GM23338 (cell line): ENCODE measurements around the gene CACHD1. TPM values are rescaled to one million over a fixed set of nuclear protein-coding genes. Genes with fewer than 3 reads are reported as not detected.

ENCODE experiments used
- ATAC-seq: fragments of 200-7000 bp; cut with Tn5 transposase; 3 replicates; pipeline ENCODE4 v1.9.1; 2020
- DNase-seq: peaks from one replicate; pipeline ENCODE4 v3.0.0-alpha.2; 2015; ENCODE audit warnings: low spot score
- H2AFZ ChIP-seq: fragments of 200-600 bp; sonication (generic); 2 replicates; pipeline ENCODE4 v1.8.0; 2016; ENCODE audit warnings: antibody characterized with exemption, mild to moderate bottlenecking, moderate library complexity
- H3F3A ChIP-seq: fragments of 200-600 bp; sonication (generic); replicated peaks from 2 replicates; pipeline ENCODE4 v1.8.0; 2017; ENCODE audit warnings: antibody characterized with exemption, mixed run types, low read depth
- H3K27ac ChIP-seq: fragments of 200-600 bp; sonication (generic); 2 replicates; pipeline ENCODE4 v1.6.1; 2016; ENCODE audit warnings: low read depth
- H3K27me3 ChIP-seq: fragments of 200-600 bp; sonication (generic); 2 replicates; pipeline ENCODE4 v1.8.0; 2016; ENCODE audit warnings: mild to moderate bottlenecking, mixed run types, moderate library complexity; ENCODE audit not compliant: insufficient read depth
- H3K36me3 ChIP-seq: fragments of 200-600 bp; sonication (generic); 2 replicates; pipeline ENCODE4 v1.8.0; 2016; ENCODE audit warnings: mild to moderate bottlenecking; ENCODE audit not compliant: insufficient read depth
- H3K4me1 ChIP-seq: fragments of 200-600 bp; sonication (generic); 2 replicates; pipeline ENCODE4 v1.8.0; 2016; ENCODE audit warnings: mild to moderate bottlenecking, moderate library complexity; ENCODE audit not compliant: insufficient read depth
- H3K4me2 ChIP-seq: fragments of 200-600 bp; sonication (generic); 2 replicates; pipeline ENCODE4 v1.7.1; 2017; ENCODE audit warnings: mixed run types
- H3K4me3 ChIP-seq: fragments of 200-600 bp; sonication (generic); 2 replicates; pipeline ENCODE4 v1.6.1; 2016; ENCODE audit warnings: mixed run types
- H3K79me2 ChIP-seq: fragments of 200-600 bp; sonication (generic); replicated peaks from 2 replicates; pipeline ENCODE4 v1.8.0; 2017; ENCODE audit warnings: mild to moderate bottlenecking; ENCODE audit not compliant: insufficient read depth
- H3K9me2 ChIP-seq: fragments of 200-600 bp; sonication (generic); 2 replicates; pipeline ENCODE4 v1.8.0; 2017; ENCODE audit not compliant: insufficient read depth
- H4K20me1 ChIP-seq: fragments of 200-600 bp; sonication (generic); replicated peaks from 2 replicates; pipeline ENCODE4 v1.8.0; 2017; ENCODE audit warnings: mild to moderate bottlenecking; ENCODE audit not compliant: insufficient read depth
- H3K27ac Mint-ChIP-seq: 2 replicates; pipeline ENCODE4 v1.8.0; 2020; ENCODE audit warnings: inconsistent platforms, mild to moderate bottlenecking, moderate library complexity, mixed read lengths
- H3K27me3 Mint-ChIP-seq: 3 replicates; pipeline ENCODE4 v1.8.0; 2022; ENCODE audit warnings: low read depth, mild to moderate bottlenecking, moderate library complexity, mixed read lengths, inconsistent platforms; ENCODE audit not compliant: insufficient read depth, poor library complexity
- H3K36me3 Mint-ChIP-seq: 3 replicates; pipeline ENCODE4 v1.8.0; 2021; ENCODE audit warnings: low read depth, mild to moderate bottlenecking, inconsistent platforms, moderate library complexity, mixed read lengths
- H3K4me1 Mint-ChIP-seq: 3 replicates; pipeline ENCODE4 v1.8.0; 2020; ENCODE audit warnings: mild to moderate bottlenecking, inconsistent platforms, mixed read lengths
- H3K4me3 Mint-ChIP-seq: 3 replicates; pipeline ENCODE4 v1.8.0; 2021; ENCODE audit warnings: moderate library complexity, mild to moderate bottlenecking, inconsistent platforms, mixed read lengths
- H3K9me3 Mint-ChIP-seq: 3 replicates; pipeline ENCODE4 v1.8.0; 2020; ENCODE audit warnings: moderate library complexity, mild to moderate bottlenecking, inconsistent platforms, mixed read lengths
- CREB1 ChIP-seq: fragments of 250-450 bp; sonication (Bioruptor Pico); IDR thresholded peaks from 2 replicates; pipeline ENCODE4 v1.5.0; 2020; ENCODE audit warnings: low read depth, mild to moderate bottlenecking, moderate library complexity
- NANOG ChIP-seq: IDR thresholded peaks from 2 replicates; pipeline ENCODE4 v1.6.1; 2016; ENCODE audit warnings: antibody characterized with exemption, borderline replicate concordance
- POLR2AphosphoS5 ChIP-seq: IDR thresholded peaks from 2 replicates; pipeline ENCODE4 v1.6.1; 2016; ENCODE audit warnings: antibody characterized with exemption, low read depth
- REST ChIP-seq: IDR thresholded peaks from one replicate; pipeline ENCODE4 v1.6.1; 2018; ENCODE audit warnings: antibody characterized with exemption; ENCODE audit not compliant: unreplicated experiment
- ZNF331 ChIP-seq: fragments of 250-450 bp; sonication (Bioruptor Pico); IDR thresholded peaks from 2 replicates; pipeline ENCODE4 v1.5.0; 2020; ENCODE audit warnings: low read depth, mild to moderate bottlenecking, moderate library complexity
- polyA plus RNA-seq: library from polyadenylated mRNA; unstranded; fragments of >200 nt; fragmentation: Nextera tagmentation; extraction: Ambion mirVana; gene quantifications from 2 replicates; pipeline ENCODE4 v1.2.1, GENCODE V29; 2016
- total RNA-seq: library from RNA; depleted of rRNA; stranded (reverse); fragments of >200 nt; shearing (Covaris generic); gene quantifications from 2 replicates; pipeline ENCODE4 v1.2.3, GENCODE V29; 2014
- TF ChIP-seq, protein P1 (sequence below): fragments of 250-450 bp; sonication (Bioruptor Pico); IDR thresholded peaks from 2 replicates; pipeline ENCODE4 v1.5.0; 2020; ENCODE audit warnings: mild to moderate bottlenecking, moderate library complexity
- TF ChIP-seq, protein P2 (sequence below), 2 experiments: fragments of 200-600 bp in 1 of 2; sonication (generic) in 1 of 2; conservative IDR thresholded peaks; 2 replicates each; pipeline versions ENCODE4 v1.5.1 to v1.6.1; 2016 to 2017; ENCODE audit warnings: antibody characterized with exemption in 2 of 2, low read depth in 2 of 2, mild to moderate bottlenecking in 2 of 2, moderate library complexity in 1 of 2

CACHD1 gene
- total and polyA plus RNA-seq, 2 experiments from 2014 or later, result 12.6 to 43.7 TPM

DNA sequence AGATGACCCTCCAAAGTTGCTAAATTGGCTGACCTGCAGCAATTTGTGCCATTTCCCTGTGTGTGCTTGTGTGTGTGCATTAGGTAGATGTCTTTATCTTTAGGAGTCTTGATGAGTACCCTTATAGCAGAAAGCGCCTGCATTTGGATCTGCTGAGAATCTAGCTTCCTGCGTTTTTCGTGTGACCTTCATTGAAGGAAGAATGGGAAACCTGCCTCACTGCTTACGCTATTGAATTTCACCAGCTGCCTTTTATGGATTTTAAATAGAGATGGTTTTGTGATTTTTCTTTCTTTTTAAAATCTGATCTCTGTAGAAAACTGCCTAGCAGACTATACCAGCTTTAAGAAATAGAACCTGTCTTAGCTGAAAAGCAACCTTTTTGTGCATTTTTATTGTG is 124.5 kb downstream of the CACHD1 start (continued):
- TF ChIP-seq, protein P1, sequence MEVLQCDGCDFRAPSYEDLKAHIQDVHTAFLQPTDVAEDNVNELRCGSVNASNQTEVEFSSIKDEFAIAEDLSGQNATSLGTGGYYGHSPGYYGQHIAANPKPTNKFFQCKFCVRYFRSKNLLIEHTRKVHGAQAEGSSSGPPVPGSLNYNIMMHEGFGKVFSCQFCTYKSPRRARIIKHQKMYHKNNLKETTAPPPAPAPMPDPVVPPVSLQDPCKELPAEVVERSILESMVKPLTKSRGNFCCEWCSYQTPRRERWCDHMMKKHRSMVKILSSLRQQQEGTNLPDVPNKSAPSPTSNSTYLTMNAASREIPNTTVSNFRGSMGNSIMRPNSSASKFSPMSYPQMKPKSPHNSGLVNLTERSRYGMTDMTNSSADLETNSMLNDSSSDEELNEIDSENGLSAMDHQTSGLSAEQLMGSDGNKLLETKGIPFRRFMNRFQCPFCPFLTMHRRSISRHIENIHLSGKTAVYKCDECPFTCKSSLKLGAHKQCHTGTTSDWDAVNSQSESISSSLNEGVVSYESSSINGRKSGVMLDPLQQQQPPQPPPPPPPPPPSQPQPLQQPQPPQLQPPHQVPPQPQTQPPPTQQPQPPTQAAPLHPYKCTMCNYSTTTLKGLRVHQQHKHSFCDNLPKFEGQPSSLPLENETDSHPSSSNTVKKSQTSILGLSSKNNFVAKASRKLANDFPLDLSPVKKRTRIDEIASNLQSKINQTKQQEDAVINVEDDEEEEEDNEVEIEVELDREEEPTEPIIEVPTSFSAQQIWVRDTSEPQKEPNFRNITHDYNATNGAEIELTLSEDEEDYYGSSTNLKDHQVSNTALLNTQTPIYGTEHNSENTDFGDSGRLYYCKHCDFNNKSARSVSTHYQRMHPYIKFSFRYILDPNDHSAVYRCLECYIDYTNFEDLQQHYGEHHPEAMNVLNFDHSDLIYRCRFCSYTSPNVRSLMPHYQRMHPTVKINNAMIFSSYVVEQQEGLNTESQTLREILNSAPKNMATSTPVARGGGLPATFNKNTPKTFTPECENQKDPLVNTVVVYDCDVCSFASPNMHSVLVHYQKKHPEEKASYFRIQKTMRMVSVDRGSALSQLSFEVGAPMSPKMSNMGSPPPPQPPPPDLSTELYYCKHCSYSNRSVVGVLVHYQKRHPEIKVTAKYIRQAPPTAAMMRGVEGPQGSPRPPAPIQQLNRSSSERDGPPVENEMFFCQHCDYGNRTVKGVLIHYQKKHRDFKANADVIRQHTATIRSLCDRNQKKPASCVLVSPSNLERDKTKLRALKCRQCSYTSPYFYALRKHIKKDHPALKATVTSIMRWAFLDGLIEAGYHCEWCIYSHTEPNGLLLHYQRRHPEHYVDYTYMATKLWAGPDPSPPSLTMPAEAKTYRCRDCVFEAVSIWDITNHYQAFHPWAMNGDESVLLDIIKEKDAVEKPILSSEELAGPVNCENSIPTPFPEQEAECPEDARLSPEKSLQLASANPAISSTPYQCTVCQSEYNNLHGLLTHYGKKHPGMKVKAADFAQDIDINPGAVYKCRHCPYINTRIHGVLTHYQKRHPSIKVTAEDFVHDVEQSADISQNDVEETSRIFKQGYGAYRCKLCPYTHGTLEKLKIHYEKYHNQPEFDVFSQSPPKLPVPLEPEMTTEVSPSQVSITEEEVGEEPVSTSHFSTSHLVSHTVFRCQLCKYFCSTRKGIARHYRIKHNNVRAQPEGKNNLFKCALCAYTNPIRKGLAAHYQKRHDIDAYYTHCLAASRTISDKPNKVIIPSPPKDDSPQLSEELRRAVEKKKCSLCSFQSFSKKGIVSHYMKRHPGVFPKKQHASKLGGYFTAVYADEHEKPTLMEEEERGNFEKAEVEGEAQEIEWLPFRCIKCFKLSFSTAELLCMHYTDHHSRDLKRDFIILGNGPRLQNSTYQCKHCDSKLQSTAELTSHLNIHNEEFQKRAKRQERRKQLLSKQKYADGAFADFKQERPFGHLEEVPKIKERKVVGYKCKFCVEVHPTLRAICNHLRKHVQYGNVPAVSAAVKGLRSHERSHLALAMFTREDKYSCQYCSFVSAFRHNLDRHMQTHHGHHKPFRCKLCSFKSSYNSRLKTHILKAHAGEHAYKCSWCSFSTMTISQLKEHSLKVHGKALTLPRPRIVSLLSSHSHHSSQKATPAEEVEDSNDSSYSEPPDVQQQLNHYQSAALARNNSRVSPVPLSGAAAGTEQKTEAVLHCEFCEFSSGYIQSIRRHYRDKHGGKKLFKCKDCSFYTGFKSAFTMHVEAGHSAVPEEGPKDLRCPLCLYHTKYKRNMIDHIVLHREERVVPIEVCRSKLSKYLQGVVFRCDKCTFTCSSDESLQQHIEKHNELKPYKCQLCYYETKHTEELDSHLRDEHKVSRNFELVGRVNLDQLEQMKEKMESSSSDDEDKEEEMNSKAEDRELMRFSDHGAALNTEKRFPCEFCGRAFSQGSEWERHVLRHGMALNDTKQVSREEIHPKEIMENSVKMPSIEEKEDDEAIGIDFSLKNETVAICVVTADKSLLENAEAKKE (CRISPR knock-in tag), result no peak
- TF ChIP-seq REST (no peak), POLR2AphosphoS5 (no peak)

DNA sequence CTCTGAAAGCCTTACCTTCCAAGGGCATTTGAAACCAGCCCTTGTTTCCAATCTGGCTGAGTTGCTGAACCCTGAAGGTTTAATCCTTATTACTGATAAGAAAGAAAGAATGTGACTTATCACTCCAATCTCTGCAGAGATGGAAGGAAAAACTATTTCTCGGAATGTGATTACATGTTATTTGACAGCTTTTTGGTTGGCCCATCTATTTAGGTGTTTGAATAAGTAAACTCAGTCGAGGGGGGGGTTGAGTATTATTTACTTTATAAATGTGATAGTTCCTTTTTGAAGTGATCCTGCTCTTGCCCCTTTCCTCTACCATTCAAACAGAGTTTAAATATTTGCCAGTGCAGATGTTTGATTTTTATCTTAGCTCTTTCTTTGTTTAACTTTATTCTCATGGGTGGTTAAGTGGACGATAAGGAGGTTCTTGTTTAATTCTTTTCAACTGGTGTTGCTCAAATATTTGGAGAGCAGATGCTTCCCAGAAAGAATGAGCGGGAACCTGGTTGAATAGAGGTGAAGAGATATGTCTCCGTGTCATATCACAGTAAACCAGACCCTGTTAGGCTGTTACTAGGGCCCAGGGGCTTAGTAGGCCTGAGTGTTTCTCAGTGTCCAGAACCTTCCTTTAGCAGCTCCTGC is 126.1 kb downstream of the CACHD1 start:
- no peak overlapping the region for H3K4me3 ChIP-seq
- H3K27ac Mint-ChIP-seq, result no peak overlapping the region
- peaks cover 40% of the 10 kb centered on the region for H3K4me1 ChIP-seq
- peaks cover 7% of the 10 kb centered on the region for H4K20me1 ChIP-seq
- H3K79me2 ChIP-seq, result peaks cover 94% of the 10 kb centered on the region
- 0 out of 2 replicates have a peak overlapping the region, but pooled peaks have one; percentile 1 for H3K27ac ChIP-seq
- H3K4me2 ChIP-seq, result peak overlapping the region; percentile 29; the same call in 1 of the 2 replicates
- H3F3A ChIP-seq, result no peaks in the 10 kb centered on the region
- no peaks in the 10 kb centered on the region for H3K9me2 ChIP-seq
- no peaks in the 10 kb centered on the region for H3K27me3 ChIP-seq
- no peak for DNase-seq
- no peak overlapping the region for H2AFZ ChIP-seq
- no peaks in the 10 kb centered on the region for H3K36me3 ChIP-seq
- H3K4me1 Mint-ChIP-seq, result peaks cover 52% of the 10 kb centered on the region
- H3K36me3 Mint-ChIP-seq, result peaks cover 8% of the 10 kb centered on the region; the same call in 2 of the 3 replicates
- H3K9me3 Mint-ChIP-seq, result no peaks in the 10 kb centered on the region
- H3K27me3 Mint-ChIP-seq, result peaks cover 6% of the 10 kb centered on the region
- ATAC-seq, result peak; percentile 35
- no peak overlapping the region for H3K4me3 Mint-ChIP-seq
- no peak for TF ChIP-seq ZNF331 (CRISPR knock-in tag)
- no peak for TF ChIP-seq NANOG
- TF ChIP-seq, protein P2, sequence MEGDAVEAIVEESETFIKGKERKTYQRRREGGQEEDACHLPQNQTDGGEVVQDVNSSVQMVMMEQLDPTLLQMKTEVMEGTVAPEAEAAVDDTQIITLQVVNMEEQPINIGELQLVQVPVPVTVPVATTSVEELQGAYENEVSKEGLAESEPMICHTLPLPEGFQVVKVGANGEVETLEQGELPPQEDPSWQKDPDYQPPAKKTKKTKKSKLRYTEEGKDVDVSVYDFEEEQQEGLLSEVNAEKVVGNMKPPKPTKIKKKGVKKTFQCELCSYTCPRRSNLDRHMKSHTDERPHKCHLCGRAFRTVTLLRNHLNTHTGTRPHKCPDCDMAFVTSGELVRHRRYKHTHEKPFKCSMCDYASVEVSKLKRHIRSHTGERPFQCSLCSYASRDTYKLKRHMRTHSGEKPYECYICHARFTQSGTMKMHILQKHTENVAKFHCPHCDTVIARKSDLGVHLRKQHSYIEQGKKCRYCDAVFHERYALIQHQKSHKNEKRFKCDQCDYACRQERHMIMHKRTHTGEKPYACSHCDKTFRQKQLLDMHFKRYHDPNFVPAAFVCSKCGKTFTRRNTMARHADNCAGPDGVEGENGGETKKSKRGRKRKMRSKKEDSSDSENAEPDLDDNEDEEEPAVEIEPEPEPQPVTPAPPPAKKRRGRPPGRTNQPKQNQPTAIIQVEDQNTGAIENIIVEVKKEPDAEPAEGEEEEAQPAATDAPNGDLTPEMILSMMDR (conservative IDR thresholded peaks at IDR 0.05; ENCODE audit: low read depth in 2 of 2), result no peak
- TF ChIP-seq CREB1 (CRISPR knock-in tag), result no peak
